ENCODE results near the gene MCL1.
A peak's percentile ranks its signal among the peaks of the same experiment; 100 is the strongest.

The MCL1 gene

GRCh38 chr1:150548324-150548631, 31.1 kb downstream of the MCL1 start:
- H3K27me3 ChIP-seq (ENCODE audit: low read length), result no peaks in the 10 kb centered on the region
- H3K27ac ChIP-seq (ENCODE audit: low read depth, low read length), result no peak overlapping the region
- peak overlapping the region; percentile 74 for H2AFZ ChIP-seq (ENCODE audit: low read depth, low read length, severe bottlenecking)
- H3K36me3 ChIP-seq (ENCODE audit: low read length), result no peaks in the 10 kb centered on the region
- no peaks in the 10 kb centered on the region for H3K9me2 ChIP-seq (replicated peaks; ENCODE audit: insufficient read depth, low read length)
- H3K9ac ChIP-seq (ENCODE audit: low read length), result peak overlapping the region; percentile 40
- no peaks in the 10 kb centered on the region for H3K79me2 ChIP-seq (ENCODE audit: insufficient read depth, low read length)
- no peaks in the 10 kb centered on the region for H4K20me1 ChIP-seq (ENCODE audit: low read depth, low read length)
- TF ChIP-seq CTCF (IDR thresholded peaks at IDR 0.05; ENCODE audit: insufficient read depth, low read length, poor library complexity, severe bottlenecking) (no peak), EZH2phosphoT487 (conservative IDR thresholded peaks at IDR 0.05; ENCODE audit: low read length) (no peak)
- peak overlapping the region; percentile 50 for H3K4me2 ChIP-seq (ENCODE audit: low read depth, low read length, poor library complexity, severe bottlenecking)
- H3K9me3 ChIP-seq (ENCODE audit: insufficient read depth, low read length), result no peaks in the 10 kb centered on the region
- H3F3A ChIP-seq (ENCODE audit: insufficient read depth), result no peaks in the 10 kb centered on the region
- peak overlapping the region; percentile 49 for H3K4me3 ChIP-seq (ENCODE audit: insufficient read depth, low read length, poor library complexity, severe bottlenecking)

- no peak overlapping the region for H3K4me2 ChIP-seq (ENCODE audit: low read depth, low read length, poor library complexity, severe bottlenecking)
- H3K27ac ChIP-seq (ENCODE audit: low read depth, low read length), result no peak overlapping the region
- H2AFZ ChIP-seq (ENCODE audit: low read depth, low read length, severe bottlenecking), result no peak overlapping the region
- no peaks in the 10 kb centered on the region for H3K9me2 ChIP-seq (replicated peaks; ENCODE audit: insufficient read depth, low read length)
- H3F3A ChIP-seq (ENCODE audit: insufficient read depth), result no peaks in the 10 kb centered on the region
- TF ChIP-seq CTCF (IDR thresholded peaks at IDR 0.05; ENCODE audit: insufficient read depth, low read length, poor library complexity, severe bottlenecking), result no peak
- TF ChIP-seq EZH2phosphoT487 (conservative IDR thresholded peaks at IDR 0.05; ENCODE audit: low read length), result no peak
- H4K20me1 ChIP-seq (ENCODE audit: low read depth, low read length), result no peaks in the 10 kb centered on the region
- H3K4me3 ChIP-seq (ENCODE audit: insufficient read depth, low read length, poor library complexity, severe bottlenecking), result no peak overlapping the region
- H3K27me3 ChIP-seq (ENCODE audit: low read length), result no peaks in the 10 kb centered on the region
- no peaks in the 10 kb centered on the region for H3K79me2 ChIP-seq (ENCODE audit: insufficient read depth, low read length)
- no peak overlapping the region for H3K9ac ChIP-seq (ENCODE audit: low read length)
- H3K9me3 ChIP-seq (ENCODE audit: insufficient read depth, low read length), result no peaks in the 10 kb centered on the region
- no peaks in the 10 kb centered on the region for H3K36me3 ChIP-seq (ENCODE audit: low read length)
These were observed 33.0 kb downstream of the MCL1 start for GRCh38 chr1:150546294-150546937.

- H3K36me3 ChIP-seq (ENCODE audit: low read length), result no peaks in the 10 kb centered on the region
- H3K27me3 ChIP-seq (ENCODE audit: low read length), result no peaks in the 10 kb centered on the region
- H3K27ac ChIP-seq (ENCODE audit: low read depth, low read length), result no peak overlapping the region
- H3K4me2 ChIP-seq (ENCODE audit: low read depth, low read length, poor library complexity, severe bottlenecking), result no peak overlapping the region
- no peak for TF ChIP-seq EZH2phosphoT487 (conservative IDR thresholded peaks at IDR 0.05; ENCODE audit: low read length)
- TF ChIP-seq CTCF (IDR thresholded peaks at IDR 0.05; ENCODE audit: insufficient read depth, low read length, poor library complexity, severe bottlenecking), result no peak
- H3K9me2 ChIP-seq (replicated peaks; ENCODE audit: insufficient read depth, low read length), result no peaks in the 10 kb centered on the region
- no peaks in the 10 kb centered on the region for H3K79me2 ChIP-seq (ENCODE audit: insufficient read depth, low read length)
- H2AFZ ChIP-seq (ENCODE audit: low read depth, low read length, severe bottlenecking), result no peak overlapping the region
- H3K9me3 ChIP-seq (ENCODE audit: insufficient read depth, low read length), result no peaks in the 10 kb centered on the region
- no peaks in the 10 kb centered on the region for H3F3A ChIP-seq (ENCODE audit: insufficient read depth)
- no peaks in the 10 kb centered on the region for H4K20me1 ChIP-seq (ENCODE audit: low read depth, low read length)
- no peak overlapping the region for H3K9ac ChIP-seq (ENCODE audit: low read length)
- no peak overlapping the region for H3K4me3 ChIP-seq (ENCODE audit: insufficient read depth, low read length, poor library complexity, severe bottlenecking)
These were observed 33.9 kb downstream of the MCL1 start for GRCh38 chr1:150545486-150546032.

Data from SU-DHL-6 (cell line).